ENCODE data around the gene RETREG1. TPM values are rescaled to one million over a fixed set of nuclear protein-coding genes. Genes with fewer than 3 reads are reported as not detected.
"Not testable (repeated sequence)": the region's sequence is repeated elsewhere in the genome, so short reads cannot be mapped to it uniquely, and the experiment has no call there.

RETREG1 gene
- total and polyA plus RNA-seq, 2 donors (not counting 3 experiments of a cell fraction or from before 2014, with no cell fraction given) = 0.46 TPM; not detected in 1

DNA sequence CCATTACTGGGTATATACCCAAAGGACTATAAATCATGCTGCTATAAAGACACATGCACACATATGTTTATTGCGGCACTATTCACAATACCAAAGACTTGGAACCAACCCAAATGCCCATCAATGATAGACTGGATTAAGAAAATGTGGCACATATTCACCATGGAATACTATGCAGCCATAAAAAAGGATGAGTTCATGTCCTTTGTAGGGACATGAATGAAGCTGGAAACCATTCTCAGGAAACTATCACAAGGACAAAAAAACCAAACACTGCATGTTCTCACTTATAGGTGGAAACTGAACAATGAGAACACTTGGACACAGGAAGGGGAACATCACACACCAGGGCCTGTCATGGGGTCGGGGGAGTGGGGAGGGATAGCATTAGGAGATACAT is 5.9 kb downstream of the RETREG1 start:
- H3K9me1 ChIP-seq (replicated peaks; ENCODE audit: control insufficient read depth, extremely low read depth, insufficient read depth, low read length); POLR2A ChIA-PET; H3K36me3 ChIP-seq (ENCODE audit: control insufficient read depth in 2 of 2, extremely low read depth in 1 of 2, insufficient read depth in 2 of 2, low read length in 2 of 2); intact Hi-C loops (cut with micrococcal nuclease); H3K27ac ChIP-seq (ENCODE audit: insufficient read depth, low read depth, low read length); H3K9ac ChIP-seq (replicated peaks; ENCODE audit: extremely low read depth, insufficient read depth, low read length); CTCF ChIA-PET; H4K20me1 ChIP-seq (replicated peaks; ENCODE audit: control insufficient read depth, extremely low read depth, insufficient read depth, low read length); DNase-seq (ENCODE audit: low read depth, low spot score); H3K4me2 ChIP-seq (ENCODE audit: insufficient read depth, low read length); H3K4me3 ChIP-seq (replicated peaks in 1 of 3; ENCODE audit: insufficient read depth in 1 of 3, low read depth in 1 of 3, low read length in 3 of 3); H3K4me1 ChIP-seq (ENCODE audit: control insufficient read depth, extremely low read depth, insufficient read depth, low read length); BruUV-seq (replicated peaks); dilution Hi-C loops (cut with MboI; ENCODE audit: extremely low pct_ligation_motif_present, low sequenced_read_pairs); H3K27me3 ChIP-seq (ENCODE audit: control insufficient read depth in 2 of 2, insufficient read depth in 2 of 2, low read length in 2 of 2); FAIRE-seq; H2AFZ ChIP-seq (ENCODE audit: low read depth, low read length); H3K9me3 ChIP-seq (replicated peaks; ENCODE audit: control insufficient read depth, insufficient read depth, low read length); H3K79me2 ChIP-seq (ENCODE audit: control insufficient read depth, insufficient read depth, low read length): not testable (repeated sequence)

DNA sequence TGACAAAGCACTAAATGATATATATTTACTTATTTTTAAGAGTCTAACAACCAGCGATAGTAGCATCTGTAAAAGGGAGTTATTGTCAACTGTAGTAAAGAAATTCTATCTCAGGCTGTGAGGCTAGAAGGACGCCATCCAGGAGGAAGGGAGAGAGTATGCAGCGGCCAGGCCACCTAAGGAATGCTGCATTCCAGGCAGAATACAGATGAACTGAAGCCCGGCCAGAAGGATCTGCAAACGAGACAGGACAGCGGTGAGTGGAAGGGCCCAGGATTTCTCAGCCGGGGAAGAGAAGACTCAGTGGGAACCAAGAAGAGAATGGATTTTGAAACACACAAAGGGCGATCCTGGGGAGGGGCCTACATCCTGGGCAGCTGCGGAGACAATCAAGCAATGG is 7.4 kb downstream of the RETREG1 start:
- H3K4me1 ChIP-seq (ENCODE audit: control insufficient read depth, extremely low read depth, insufficient read depth, low read length) = no peaks in the 10 kb centered on the region
- H3K36me3 ChIP-seq (ENCODE audit: control insufficient read depth in 2 of 2, extremely low read depth in 1 of 2, insufficient read depth in 2 of 2, low read length in 2 of 2) = no peaks in the 10 kb centered on the region
- intact Hi-C loops (cut with micrococcal nuclease) (no loop called here), dilution Hi-C loops (cut with MboI; ENCODE audit: extremely low pct_ligation_motif_present, low sequenced_read_pairs) (no loop called here)
- H2AFZ ChIP-seq (ENCODE audit: low read depth, low read length) = no peak overlapping the region
- no peak for FAIRE-seq
- no peak for DNase-seq (ENCODE audit: low read depth, low spot score)
- no peak overlapping the region for H3K27ac ChIP-seq (ENCODE audit: insufficient read depth, low read depth, low read length)
- no peak overlapping the region for H3K9ac ChIP-seq (replicated peaks; ENCODE audit: extremely low read depth, insufficient read depth, low read length)
- POLR2A ChIA-PET = no interaction called here
- no peaks in the 10 kb centered on the region for H3K9me3 ChIP-seq (replicated peaks; ENCODE audit: control insufficient read depth, insufficient read depth, low read length)
- H3K4me3 ChIP-seq (replicated peaks in 1 of 3; ENCODE audit: insufficient read depth in 1 of 3, low read depth in 1 of 3, low read length in 3 of 3) = no peak overlapping the region
- TF ChIP-seq POLR2A (IDR thresholded peaks at IDR 0.05; ENCODE audit: low read depth, low read length) (no peak), MAX (IDR thresholded peaks at IDR 0.05; ENCODE audit: insufficient read depth, insufficient read length) (no peak), FOS (IDR thresholded peaks at IDR 0.05; ENCODE audit: borderline replicate concordance, insufficient read depth, low read length) (no peak), MYC (IDR thresholded peaks at IDR 0.05; ENCODE audit: low read depth, low read length) (no peak), EZH2 (IDR thresholded peaks at IDR 0.05; ENCODE audit: borderline replicate concordance, low read depth, low read length, severe bottlenecking) (no peak), POLR2AphosphoS5 (IDR thresholded peaks at IDR 0.05; ENCODE audit: insufficient read depth, low read depth, low read length) (no peak), CTCF (IDR thresholded peaks at IDR 0.05; ENCODE audit: extremely low read depth in 1 of 2, insufficient read depth in 1 of 2, low read depth in 1 of 2, low read length in 2 of 2) (no peak), JUN (IDR thresholded peaks at IDR 0.05; ENCODE audit: borderline replicate concordance, insufficient read depth, insufficient read length, low read depth) (no peak), GATA2 (IDR thresholded peaks at IDR 0.05; ENCODE audit: insufficient read depth, insufficient read length, low read depth, low read length) (no peak)
- no peaks in the 10 kb centered on the region for H3K79me2 ChIP-seq (ENCODE audit: control insufficient read depth, insufficient read depth, low read length)
- H3K27me3 ChIP-seq (ENCODE audit: control insufficient read depth in 2 of 2, insufficient read depth in 2 of 2, low read length in 2 of 2) = peaks cover 4% of the 10 kb centered on the region in 2 experiments
- CTCF ChIA-PET = no interaction called here
- no peaks in the 10 kb centered on the region for H3K9me1 ChIP-seq (replicated peaks; ENCODE audit: control insufficient read depth, extremely low read depth, insufficient read depth, low read length)
- BruUV-seq (replicated peaks) = no TSS peak
- H4K20me1 ChIP-seq (replicated peaks; ENCODE audit: control insufficient read depth, extremely low read depth, insufficient read depth, low read length) = no peaks in the 10 kb centered on the region
- H3K4me2 ChIP-seq (ENCODE audit: insufficient read depth, low read length) = no peak overlapping the region
